ENCODE results near the gene MXRA7.
"Not testable (repeated sequence)": the region's sequence is repeated elsewhere in the genome, so short reads cannot be mapped to it uniquely, and the experiment has no call there.

MXRA7 gene

DNA sequence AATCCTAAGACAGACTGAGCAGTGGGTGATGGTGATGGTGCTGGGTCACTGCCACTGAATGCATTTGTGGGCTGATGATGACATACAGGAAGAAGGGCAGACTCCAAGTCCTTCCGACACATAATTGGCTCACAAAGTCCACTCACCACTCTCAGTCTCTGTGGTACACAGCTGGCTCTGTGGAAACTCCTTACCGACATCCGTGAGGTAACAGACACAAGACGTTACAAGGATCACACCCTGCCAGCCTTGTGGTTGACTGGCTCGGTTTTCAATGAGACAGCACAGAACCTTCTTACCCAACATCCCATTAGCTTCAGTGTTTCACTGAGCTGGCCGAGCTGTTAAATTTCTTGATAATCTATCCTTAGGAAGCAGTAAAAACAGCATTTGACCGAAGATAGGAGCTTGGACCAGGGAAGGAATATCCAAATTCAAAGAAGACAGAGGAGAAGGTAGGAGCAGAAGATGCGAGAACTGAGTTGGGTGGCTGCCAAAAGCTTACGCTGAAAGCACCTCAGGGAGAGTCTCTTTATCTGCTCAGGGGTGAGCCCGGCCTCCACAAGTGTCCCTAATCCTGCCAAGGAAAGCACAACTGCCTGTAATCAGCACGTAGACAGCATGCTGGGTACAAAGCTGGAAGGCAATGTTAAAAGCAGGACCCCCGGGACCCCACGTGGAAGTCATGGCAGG, 5.5 kb upstream of the MXRA7 start:
- in situ Hi-C loops (cut with MboI; ENCODE audit: low sequenced_read_pairs): no loop called here

DNA sequence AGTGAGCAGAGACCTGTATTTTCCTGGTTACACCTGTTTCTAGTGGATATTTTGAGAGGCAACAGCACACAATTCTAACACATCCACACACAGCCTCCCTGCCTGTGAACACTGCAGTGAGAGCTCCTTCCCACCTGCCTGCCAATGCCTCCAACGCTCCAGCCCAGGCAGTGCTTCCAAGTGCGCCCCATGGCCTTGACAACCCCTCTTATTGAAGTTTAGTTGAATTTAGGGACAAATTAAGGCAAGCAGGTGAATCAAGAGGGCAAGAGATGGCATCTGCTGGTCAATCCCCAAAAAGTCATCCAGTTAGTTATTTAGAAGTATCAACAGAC, 4.7 kb upstream of the MXRA7 start:
- in situ Hi-C loops (cut with MboI; ENCODE audit: low sequenced_read_pairs): no loop called here

DNA sequence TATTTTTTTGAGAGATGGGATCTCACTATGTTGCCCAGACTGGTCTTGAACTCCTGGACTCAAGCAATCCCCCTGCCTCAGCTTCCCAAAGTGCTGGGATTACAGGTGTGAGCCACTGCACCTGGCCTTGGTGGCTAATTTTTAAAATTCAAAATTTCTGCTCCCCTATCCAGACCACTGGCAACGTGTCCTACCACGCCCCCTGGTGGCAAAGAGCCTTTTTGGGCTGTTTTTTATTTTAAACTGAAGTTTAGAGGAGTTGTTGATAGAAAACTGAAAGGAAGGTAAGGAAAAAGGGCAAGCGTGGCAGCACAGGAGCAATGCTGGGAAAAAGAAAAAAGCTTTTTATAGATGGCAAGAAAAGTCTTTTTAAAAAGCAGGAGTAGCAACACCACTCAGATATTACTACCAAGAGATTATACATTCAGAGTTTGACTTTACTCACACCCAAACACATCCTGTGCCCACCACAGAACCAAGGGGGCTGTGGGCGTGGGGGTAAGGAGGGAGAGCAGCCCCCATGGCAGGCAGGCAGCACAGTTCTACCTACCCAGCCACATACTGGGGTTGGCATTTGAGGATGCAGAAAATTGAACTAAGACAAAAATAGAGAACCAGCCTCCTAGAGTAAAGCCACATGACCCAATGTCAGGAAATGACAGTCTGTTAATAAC, 4.2 kb upstream of the MXRA7 start:
- in situ Hi-C loops (cut with MboI; ENCODE audit: low sequenced_read_pairs): no loop called here

DNA sequence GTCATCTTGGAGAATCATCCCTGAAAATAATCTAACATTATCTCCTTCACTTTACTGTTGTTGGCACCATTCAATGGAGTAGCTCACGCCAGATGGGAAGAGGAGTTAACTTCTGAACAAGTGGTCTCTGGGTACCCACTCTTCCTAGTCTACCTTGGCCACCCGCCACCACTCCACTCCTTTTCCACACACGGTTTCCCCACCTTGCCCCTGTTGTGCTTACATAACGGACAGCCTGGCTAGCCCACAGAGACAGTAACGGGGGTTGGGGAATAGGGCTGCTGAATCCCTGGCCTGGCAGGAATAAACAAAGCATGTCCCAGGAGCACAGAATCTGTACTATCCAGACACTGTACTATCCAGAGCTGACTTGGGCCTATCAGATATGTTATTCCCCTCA, 3.6 kb upstream of the MXRA7 start:
- in situ Hi-C loops (cut with MboI; ENCODE audit: low sequenced_read_pairs): no loop called here

DNA sequence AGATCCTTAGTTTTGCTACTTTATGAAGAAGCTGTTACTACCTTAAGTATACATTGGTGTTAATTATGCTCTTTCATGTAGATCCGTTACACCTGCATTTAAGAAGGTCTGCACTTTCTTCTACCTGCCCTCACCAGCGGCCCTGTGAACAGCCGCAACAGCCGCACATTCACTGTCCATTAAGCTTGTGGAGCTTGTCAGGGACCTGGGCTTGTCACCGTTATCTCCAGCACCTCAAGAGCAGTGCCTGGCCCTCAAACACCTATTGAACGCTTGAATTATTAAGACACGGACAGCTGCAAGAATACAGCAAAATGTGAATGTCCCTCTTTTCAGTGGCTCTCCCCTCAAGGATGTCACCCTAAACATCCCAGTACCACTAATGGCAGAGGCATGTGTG, 3.0 kb upstream of the MXRA7 start:
- in situ Hi-C loops (cut with MboI; ENCODE audit: low sequenced_read_pairs): no loop called here

DNA sequence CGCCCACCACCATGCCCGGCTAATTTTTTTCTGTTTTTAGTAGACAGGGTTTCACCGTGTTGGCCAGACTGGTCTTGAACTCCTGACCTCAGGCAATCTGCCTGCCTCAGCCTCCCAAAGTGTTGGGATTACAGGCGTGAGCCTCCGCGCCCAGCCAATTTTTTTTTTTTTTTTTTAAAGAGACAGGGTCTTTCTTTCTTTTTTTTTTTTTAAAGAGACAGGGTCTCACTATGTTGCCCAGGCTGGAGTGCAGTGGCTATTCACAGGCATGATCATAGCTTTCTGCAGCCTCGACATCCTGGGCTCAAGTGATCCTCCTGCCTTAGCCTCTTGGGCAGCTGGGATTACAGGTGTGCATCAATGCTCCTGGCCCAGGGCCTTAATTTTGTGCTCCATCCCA, 1.6 kb upstream of the MXRA7 start:
- in situ Hi-C loops (cut with MboI; ENCODE audit: low sequenced_read_pairs): not testable (repeated sequence)

GRCh38 chr17:76709951-76710862, 558 bp downstream of the MXRA7 start:
- in situ Hi-C loops (cut with MboI; ENCODE audit: low sequenced_read_pairs): not testable (repeated sequence)

- in situ Hi-C loops (cut with MboI; ENCODE audit: low sequenced_read_pairs): no loop called here
Measured at GRCh38 chr17:76709077-76709950, 1.5 kb downstream of the MXRA7 start.

GRCh38 chr17:76707985-76708807, 2.6 kb downstream of the MXRA7 start:
- in situ Hi-C loops (cut with MboI; ENCODE audit: low sequenced_read_pairs): no loop called here

- in situ Hi-C loops (cut with MboI; ENCODE audit: low sequenced_read_pairs): no loop called here
Measured at GRCh38 chr17:76706817-76707216, 3.9 kb downstream of the MXRA7 start.

DNA sequence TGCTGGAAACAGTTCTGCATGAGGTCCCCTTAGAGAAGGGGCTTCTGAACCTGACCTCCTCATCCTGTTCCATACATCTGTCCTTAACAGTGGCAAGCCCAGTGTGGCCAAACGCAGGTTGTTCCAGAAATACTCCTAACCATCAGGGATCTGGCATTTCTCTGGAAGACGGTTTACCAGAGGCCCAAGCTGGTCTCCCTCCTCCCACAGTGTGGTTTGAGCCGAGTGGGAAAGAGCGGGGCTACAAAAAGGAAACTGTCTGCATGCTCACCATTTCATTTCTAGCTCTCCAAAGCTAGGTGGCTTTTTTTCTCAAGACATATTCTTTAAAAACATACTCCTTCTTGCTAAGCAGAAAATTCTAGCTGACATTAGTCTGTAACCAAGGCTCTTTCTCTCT, 6.0 kb downstream of the MXRA7 start:
- in situ Hi-C loops (cut with MboI; ENCODE audit: low sequenced_read_pairs): no loop called here

- in situ Hi-C loops (cut with MboI; ENCODE audit: low sequenced_read_pairs): no loop called here
Measured at GRCh38 chr17:76702941-76703637, 7.7 kb downstream of the MXRA7 start.

GRCh38 chr17:76702076-76702475, 8.7 kb downstream of the MXRA7 start:
- in situ Hi-C loops (cut with MboI; ENCODE audit: low sequenced_read_pairs): no loop called here

- in situ Hi-C loops (cut with MboI; ENCODE audit: low sequenced_read_pairs): no loop called here
Measured at GRCh38 chr17:76701471-76701967, 9.2 kb downstream of the MXRA7 start.

GRCh38 chr17:76700617-76701470, 9.9 kb downstream of the MXRA7 start:
- in situ Hi-C loops (cut with MboI; ENCODE audit: low sequenced_read_pairs): no loop called here

DNA sequence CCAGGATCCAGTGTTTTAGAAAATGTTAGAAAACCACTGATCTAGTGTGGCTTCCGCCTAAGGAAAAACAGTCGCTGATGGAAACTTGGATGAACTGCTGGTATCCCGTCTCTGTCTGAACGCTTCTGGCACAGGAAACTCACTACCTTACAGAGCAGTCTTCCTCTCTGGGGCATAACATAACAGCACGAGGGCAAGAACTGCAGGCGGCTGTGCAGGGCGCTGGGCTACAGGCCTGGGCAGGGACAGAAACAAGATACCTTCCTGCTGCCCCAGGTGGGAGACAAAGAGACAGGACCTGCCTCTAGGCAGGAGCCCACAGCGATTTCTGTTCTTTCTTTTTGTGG, 10.5 kb downstream of the MXRA7 start:
- in situ Hi-C loops (cut with MboI; ENCODE audit: low sequenced_read_pairs): no loop called here

GRCh38 chr17:76698466-76698977, 12.2 kb downstream of the MXRA7 start:
- in situ Hi-C loops (cut with MboI; ENCODE audit: low sequenced_read_pairs): not testable (repeated sequence)
